Measurements from ENCODE around the gene NFYC.

NFYC gene

GRCh38 chr1:40796939-40797667 is 105.6 kb downstream of the NFYC start:
- TF ChIP-seq CTCF (IDR thresholded peaks at IDR 0.05; ENCODE audit: extremely low read depth, missing control alignments): no peak
- DNase-seq (ENCODE audit: low spot score): no peak

GRCh38 chr1:40797668-40798010 is 106.1 kb downstream of the NFYC start:
- DNase-seq (ENCODE audit: low spot score): no peak
- TF ChIP-seq CTCF (IDR thresholded peaks at IDR 0.05; ENCODE audit: extremely low read depth, missing control alignments): no peak

GRCh38 chr1:40798366-40799281 is 107.1 kb downstream of the NFYC start:
- no peak for TF ChIP-seq CTCF (IDR thresholded peaks at IDR 0.05; ENCODE audit: extremely low read depth, missing control alignments)
- no peak for DNase-seq (ENCODE audit: low spot score)

GRCh38 chr1:40799351-40799867 is 107.9 kb downstream of the NFYC start:
- no peak for DNase-seq (ENCODE audit: low spot score)
- TF ChIP-seq CTCF (IDR thresholded peaks at IDR 0.05; ENCODE audit: extremely low read depth, missing control alignments): no peak

- no peak for DNase-seq (ENCODE audit: low spot score)
- no peak for TF ChIP-seq CTCF (IDR thresholded peaks at IDR 0.05; ENCODE audit: extremely low read depth, missing control alignments)
These were observed 110.2 kb downstream of the NFYC start for GRCh38 chr1:40801742-40802077.

- peak; percentile 95 for DNase-seq (ENCODE audit: low spot score)
These were observed 110.7 kb downstream of the NFYC start for GRCh38 chr1:40802078-40802741.

More at GRCh38 chr1:40802078-40802741, 110.7 kb downstream of the NFYC start:
- TF ChIP-seq CTCF (IDR thresholded peaks at IDR 0.05; ENCODE audit: extremely low read depth, missing control alignments): no peak

All from GM20000 (cell line).